NCI-H2029 (cell line): Measurements from ENCODE around the gene NEB.

Experiments
- DNase-seq: peaks from one replicate; lab custom pipeline; 2025; lab: John Stamatoyannopoulos, UW

Gene NEB

GRCh38 chr2:151482171-151482725 is 252.0 kb downstream of the NEB start:
- DNase-seq, result no peak

- DNase-seq, result no peak
Observed at GRCh38 chr2:151481744-151482143, 252.5 kb downstream of the NEB start.

GRCh38 chr2:151478011-151478410 is 256.3 kb downstream of the NEB start:
- no peak for DNase-seq

GRCh38 chr2:151476287-151476686 is 258.0 kb downstream of the NEB start:
- no peak for DNase-seq

GRCh38 chr2:151475071-151475470 is 259.2 kb downstream of the NEB start:
- DNase-seq, result no peak

GRCh38 chr2:151472966-151473365 is 261.3 kb downstream of the NEB start:
- DNase-seq, result no peak

GRCh38 chr2:151470556-151470955 is 263.7 kb downstream of the NEB start:
- DNase-seq, result no peak

- DNase-seq, result no peak
Observed at GRCh38 chr2:151465771-151466170, 268.5 kb downstream of the NEB start.

- DNase-seq, result no peak
Observed at GRCh38 chr2:151459358-151459757, 274.9 kb downstream of the NEB start.

GRCh38 chr2:151439127-151439526 is 295.1 kb downstream of the NEB start:
- DNase-seq, result no peak

- no peak for DNase-seq
Observed at GRCh38 chr2:151438506-151438905, 295.8 kb downstream of the NEB start.

- DNase-seq, result no peak
Observed at GRCh38 chr2:151437630-151438029, 296.6 kb downstream of the NEB start.
